Activated CD4-positive, alpha-beta T cell treated with anti-CD3 and anti-CD28 coated beads, Interleukin-2, amount 10 ng/mL, durations not matched to agents 24 days and 14 days (primary cell): Measurements from ENCODE around the gene COL19A1. TPM values are rescaled to one million over a fixed set of nuclear protein-coding genes. Genes with fewer than 3 reads are reported as not detected.
A peak's percentile ranks its signal among the peaks of the same experiment; 100 is the strongest.
"Not testable (repeated sequence)": the region's sequence is repeated elsewhere in the genome, so short reads cannot be mapped to it uniquely, and the experiment has no call there.

ENCODE experiments used
- DNase-seq: peaks from one replicate; pipeline ENCODE4 v3.0.0; 2022
- H3K27ac Mint-ChIP-seq: one replicate; pipeline ENCODE4 v1.8.0; 2022; ENCODE audit warnings: mild to moderate bottlenecking, mixed read lengths
- H3K27me3 Mint-ChIP-seq: one replicate; pipeline ENCODE4 v1.8.0; 2022; ENCODE audit warnings: mixed read lengths
- H3K36me3 Mint-ChIP-seq: one replicate; pipeline ENCODE4 v1.8.0; 2022; ENCODE audit warnings: low read depth, mild to moderate bottlenecking, mixed read lengths
- H3K4me1 Mint-ChIP-seq: one replicate; pipeline ENCODE4 v1.8.0; 2021; ENCODE audit warnings: mixed read lengths
- H3K4me3 Mint-ChIP-seq: one replicate; pipeline ENCODE4 v1.8.0; 2022; ENCODE audit warnings: mild to moderate bottlenecking, moderate library complexity, mixed read lengths
- H3K9me3 Mint-ChIP-seq: one replicate; pipeline ENCODE4 v1.8.0; 2021; ENCODE audit warnings: mixed read lengths
- intact Hi-C: fragments of 100-400 bp; cut with micrococcal nuclease; formaldehyde crosslinking; loops from one replicate; pipeline ENCODE4 v1.15.1; 2023
- total RNA-seq: library from RNA; stranded (reverse); gene quantifications from 2 replicates; pipeline ENCODE4 v1.2.3, GENCODE V29; 2022

Gene COL19A1
- total RNA-seq, result not detected in 2 replicates

DNA sequence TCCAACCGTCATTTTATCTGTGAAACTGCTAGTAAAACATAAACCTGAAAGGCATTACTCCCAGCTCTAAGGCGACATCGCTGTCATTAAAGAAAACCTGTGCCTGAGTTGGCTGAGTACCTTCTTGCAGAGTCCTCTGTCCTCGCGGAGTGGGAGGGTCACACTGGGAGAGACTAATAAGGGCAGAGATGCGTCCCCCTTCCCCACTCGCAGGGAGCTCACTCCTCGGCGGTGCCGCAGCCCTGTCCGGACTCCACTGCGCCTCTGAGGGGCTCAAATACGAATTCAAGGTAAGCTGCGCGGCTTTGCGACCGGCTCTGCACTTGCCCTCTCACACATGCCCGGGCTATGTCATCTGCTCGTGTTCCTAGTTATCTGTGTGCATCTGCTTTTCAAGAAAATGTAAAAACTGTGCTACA is at the start of gene COL19A1:
TSS of gene COL19A1 (plus strand) at position 206 of the 419 bp plus-strand sequence. CDS start 13,012 bp downstream, outside the sequence.
- H3K36me3 Mint-ChIP-seq, result no peaks in the 10 kb centered on the region
- no peaks in the 10 kb centered on the region for H3K9me3 Mint-ChIP-seq
- H3K4me1 Mint-ChIP-seq, result peaks cover 18% of the 10 kb centered on the region
- intact Hi-C loops, result loop anchor here (2.0 to 10.0 kb wide), 2 partner anchors 70 to 132 kb away; partner anchors contain the start of gene LMBRD1
- peak; percentile 73 for DNase-seq
- H3K4me3 Mint-ChIP-seq, result peak within 1 kb of the TSS; percentile 79
- peak within 1 kb of the TSS; percentile 48 for H3K27ac Mint-ChIP-seq
- H3K27me3 Mint-ChIP-seq, result peaks cover 72% of the 10 kb centered on the region

DNA sequence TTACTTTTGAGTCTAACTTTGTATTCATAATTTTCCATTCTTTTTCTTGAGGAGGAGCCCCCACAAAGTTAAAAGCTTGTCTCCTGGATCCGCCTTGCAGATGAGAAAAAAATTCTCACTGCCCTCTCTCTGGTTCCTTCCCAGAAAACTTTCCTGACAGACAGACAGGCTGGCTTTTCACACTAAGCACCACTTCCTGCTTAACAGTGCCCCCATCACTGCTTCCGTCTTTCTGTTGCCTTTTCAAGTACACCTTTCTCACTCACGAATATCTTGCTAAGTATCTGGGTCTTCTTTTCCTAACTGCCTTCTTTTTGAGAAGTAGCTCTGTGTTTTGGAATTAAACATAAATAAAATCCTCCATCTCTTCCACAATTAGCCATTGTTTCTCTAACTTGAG is 49.8 kb upstream of the COL19A1 start:
- intact Hi-C loops, result loop anchor here (1.0 kb wide), 1 partner anchor 19 kb away; the partner anchor contains the start of gene LMBRD1
- no peak for DNase-seq
- Mint-ChIP-seq H3K36me3 (peaks cover 3% of the 10 kb centered on the region), H3K4me3 (peak overlapping the region; percentile 49), H3K9me3 (peaks cover 3% of the 10 kb centered on the region), H3K4me1 (peaks cover 39% of the 10 kb centered on the region), H3K27ac (peak overlapping the region; percentile 81), H3K27me3 (no peaks in the 10 kb centered on the region)

DNA sequence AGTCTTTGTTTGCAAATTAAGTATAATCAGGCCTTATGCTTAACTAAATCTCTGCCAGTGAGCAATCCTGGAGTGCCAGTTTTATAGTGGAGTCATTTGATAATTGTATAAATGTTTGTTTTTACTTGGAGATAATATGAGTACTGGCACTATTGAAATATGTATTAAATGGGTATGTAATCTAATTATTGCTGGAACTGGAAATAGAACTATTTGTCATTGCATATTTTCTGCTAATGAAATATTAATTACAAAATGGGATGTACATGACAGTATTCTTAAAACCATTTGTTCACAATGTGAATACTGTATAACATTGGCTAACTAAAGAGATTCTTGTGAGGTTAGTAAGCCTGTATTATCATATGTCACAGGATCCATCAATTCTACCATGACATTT is 49.0 kb upstream of the COL19A1 start:
- no peaks in the 10 kb centered on the region for H3K36me3 Mint-ChIP-seq
- no peak overlapping the region for H3K27ac Mint-ChIP-seq
- H3K4me1 Mint-ChIP-seq, result peaks cover 34% of the 10 kb centered on the region
- no peak overlapping the region for H3K4me3 Mint-ChIP-seq
- H3K27me3 Mint-ChIP-seq, result no peaks in the 10 kb centered on the region
- intact Hi-C loops, result no loop called here
- no peaks in the 10 kb centered on the region for H3K9me3 Mint-ChIP-seq
- DNase-seq, result no peak

DNA sequence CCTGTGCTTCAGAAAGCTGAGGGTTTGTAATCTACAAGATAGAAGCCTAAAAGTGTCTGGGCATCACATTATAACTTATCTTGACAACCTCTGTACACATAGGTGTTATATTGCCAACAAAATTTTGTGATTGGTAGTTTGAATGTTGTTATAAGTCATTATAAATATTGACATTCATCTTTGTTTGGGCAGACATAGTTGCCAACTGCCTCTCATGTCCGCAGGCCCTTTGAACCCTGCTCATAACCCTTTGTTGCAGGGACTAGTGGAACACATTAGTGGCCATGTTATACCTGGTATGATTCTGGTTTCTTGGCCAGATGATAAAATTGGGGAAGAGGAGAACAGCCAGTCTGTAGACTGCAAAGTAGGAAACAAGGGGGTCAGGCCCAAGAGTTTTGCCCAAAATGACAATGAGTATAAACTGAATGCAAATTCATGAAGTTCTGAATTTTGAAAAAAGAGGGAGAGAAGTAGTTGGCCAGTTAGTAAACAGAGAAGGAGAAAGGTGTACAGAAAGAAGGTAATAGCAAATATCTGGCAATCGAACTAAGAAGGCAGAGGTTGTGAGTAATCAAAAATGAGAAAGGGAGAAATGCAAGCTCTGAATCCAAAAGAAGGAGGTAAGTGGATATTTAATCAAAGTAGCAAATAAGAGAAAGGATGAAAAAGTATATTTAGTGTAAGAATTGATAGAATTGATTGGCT is 48.0 kb upstream of the COL19A1 start:
- intact Hi-C loops, result no loop called here

DNA sequence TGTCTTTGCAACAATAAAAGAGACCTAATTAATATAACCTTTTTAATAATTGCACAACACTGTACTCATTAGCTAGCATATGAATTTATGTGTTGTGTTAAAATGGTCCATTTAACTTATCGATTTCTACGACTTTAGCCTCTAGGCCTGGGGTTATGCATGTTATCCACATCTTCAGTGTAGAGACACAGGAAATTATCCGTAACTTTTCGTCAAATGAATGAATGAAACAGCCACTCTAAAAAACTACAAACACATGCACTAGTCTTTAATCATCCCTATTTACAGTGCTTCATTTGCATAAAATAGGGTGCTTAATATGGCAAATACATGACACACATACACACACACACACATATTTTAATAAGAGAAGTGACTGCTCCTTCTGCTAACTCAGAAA is 47.2 kb upstream of the COL19A1 start:
- H3K27ac Mint-ChIP-seq, result no peak overlapping the region
- H3K4me1 Mint-ChIP-seq, result peaks cover 19% of the 10 kb centered on the region
- H3K36me3 Mint-ChIP-seq, result no peaks in the 10 kb centered on the region
- H3K4me3 Mint-ChIP-seq, result no peak overlapping the region
- H3K9me3 Mint-ChIP-seq, result no peaks in the 10 kb centered on the region
- H3K27me3 Mint-ChIP-seq, result no peaks in the 10 kb centered on the region
- DNase-seq, result no peak
- intact Hi-C loops, result no loop called here

More for the DNA sequence above, 48.0 kb upstream of the COL19A1 start:
- Mint-ChIP-seq H3K4me3 (no peak overlapping the region), H3K4me1 (peaks cover 25% of the 10 kb centered on the region), H3K27ac (no peak overlapping the region), H3K9me3 (no peaks in the 10 kb centered on the region), H3K36me3 (no peaks in the 10 kb centered on the region), H3K27me3 (no peaks in the 10 kb centered on the region)
- DNase-seq, result no peak

DNA sequence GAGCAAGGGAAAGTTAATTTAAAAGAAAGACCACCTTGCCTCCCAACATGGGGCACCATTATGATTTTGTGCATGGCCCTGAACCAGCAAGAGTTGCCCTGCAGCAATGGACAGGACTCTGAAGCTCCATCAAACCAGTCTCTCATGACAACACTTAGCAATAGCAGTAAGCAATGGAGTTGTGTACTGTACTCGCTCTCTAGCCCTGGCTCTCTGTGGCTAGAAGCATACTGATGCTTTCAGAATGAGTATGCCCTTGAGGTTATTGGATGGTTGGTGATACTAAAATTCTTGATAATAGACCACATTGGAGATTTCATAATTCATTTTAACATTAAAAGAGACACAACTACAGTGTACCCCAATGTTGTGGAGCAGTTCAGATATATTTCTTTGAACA is 46.3 kb upstream of the COL19A1 start:
- Mint-ChIP-seq H3K9me3 (no peaks in the 10 kb centered on the region), H3K27me3 (no peaks in the 10 kb centered on the region), H3K4me3 (no peak overlapping the region), H3K27ac (no peak overlapping the region), H3K4me1 (peaks cover 17% of the 10 kb centered on the region), H3K36me3 (no peaks in the 10 kb centered on the region)
- no peak for DNase-seq
- intact Hi-C loops, result no loop called here

DNA sequence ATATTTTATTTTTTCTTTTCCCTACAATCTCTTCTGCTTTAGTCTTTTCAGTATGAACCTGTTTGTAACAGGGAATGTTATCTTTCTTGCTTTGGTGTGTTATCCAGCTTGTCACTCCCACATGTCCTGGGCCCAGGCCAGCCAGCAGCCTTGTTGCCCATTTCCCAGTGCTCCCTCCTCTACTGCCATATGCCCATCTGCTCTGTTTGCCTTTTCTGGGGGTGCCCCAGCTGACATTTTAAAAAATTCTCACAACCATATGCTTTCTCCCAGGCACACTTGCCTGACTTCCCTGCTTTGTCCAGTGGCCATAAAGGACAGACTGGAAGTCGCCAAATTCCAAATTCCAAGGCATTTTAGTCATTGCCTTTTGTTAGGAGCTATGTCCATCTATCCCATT is 45.9 kb upstream of the COL19A1 start:
- Mint-ChIP-seq H3K27me3 (no peaks in the 10 kb centered on the region), H3K4me3 (no peak overlapping the region), H3K9me3 (no peaks in the 10 kb centered on the region), H3K4me1 (peaks cover 12% of the 10 kb centered on the region), H3K27ac (no peak overlapping the region), H3K36me3 (no peaks in the 10 kb centered on the region)
- intact Hi-C loops, result no loop called here
- no peak for DNase-seq

DNA sequence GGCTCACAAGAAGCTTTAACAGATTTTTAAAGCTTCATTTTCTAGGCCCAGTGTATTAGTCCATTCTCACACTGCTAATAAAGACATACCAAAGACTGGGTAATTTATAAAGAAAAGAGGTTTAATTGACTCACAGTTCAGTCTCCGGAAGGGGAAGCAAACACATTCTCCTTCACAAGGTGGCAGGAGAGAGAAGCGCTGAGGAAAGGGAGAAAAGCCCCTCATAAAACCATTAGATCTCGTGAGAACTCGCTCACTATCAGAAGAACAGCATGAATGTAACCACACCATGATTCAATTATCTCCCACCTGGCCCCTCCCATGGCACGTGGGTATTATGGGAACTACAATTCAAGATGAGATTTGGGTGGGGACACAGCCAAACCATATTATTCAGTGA is 42.0 kb upstream of the COL19A1 start:
- intact Hi-C loops, H3K4me1 Mint-ChIP-seq, H3K4me3 Mint-ChIP-seq, H3K9me3 Mint-ChIP-seq, H3K36me3 Mint-ChIP-seq, DNase-seq, H3K27ac Mint-ChIP-seq: not testable (repeated sequence)
- H3K27me3 Mint-ChIP-seq, result peaks cover 10% of the 10 kb centered on the region

DNA sequence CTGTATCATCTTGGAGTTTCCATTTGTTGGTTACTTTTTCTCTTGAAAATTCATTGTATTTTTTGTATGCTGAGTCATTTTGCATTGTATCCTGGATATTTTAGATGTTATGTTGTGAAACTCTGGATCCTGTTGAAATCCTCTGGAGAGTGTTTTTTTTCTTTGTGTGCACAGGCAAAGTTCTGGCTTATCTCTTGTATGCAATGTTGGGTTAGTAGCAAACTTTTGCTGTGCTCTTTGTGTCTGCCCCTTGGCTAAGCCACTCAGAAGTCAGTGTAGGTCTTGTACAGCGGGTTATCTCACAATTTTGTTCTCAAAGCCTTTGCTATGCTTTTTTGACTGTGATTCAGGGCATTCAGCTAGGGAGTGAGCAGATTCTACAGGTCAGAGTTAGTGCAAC is 40.5 kb upstream of the COL19A1 start:
- DNase-seq, result no peak
- Mint-ChIP-seq H3K27ac (no peak overlapping the region), H3K27me3 (peaks cover 10% of the 10 kb centered on the region), H3K4me1 (no peaks in the 10 kb centered on the region), H3K4me3 (no peak overlapping the region), H3K36me3 (no peaks in the 10 kb centered on the region), H3K9me3 (no peaks in the 10 kb centered on the region)
- intact Hi-C loops, result no loop called here

DNA sequence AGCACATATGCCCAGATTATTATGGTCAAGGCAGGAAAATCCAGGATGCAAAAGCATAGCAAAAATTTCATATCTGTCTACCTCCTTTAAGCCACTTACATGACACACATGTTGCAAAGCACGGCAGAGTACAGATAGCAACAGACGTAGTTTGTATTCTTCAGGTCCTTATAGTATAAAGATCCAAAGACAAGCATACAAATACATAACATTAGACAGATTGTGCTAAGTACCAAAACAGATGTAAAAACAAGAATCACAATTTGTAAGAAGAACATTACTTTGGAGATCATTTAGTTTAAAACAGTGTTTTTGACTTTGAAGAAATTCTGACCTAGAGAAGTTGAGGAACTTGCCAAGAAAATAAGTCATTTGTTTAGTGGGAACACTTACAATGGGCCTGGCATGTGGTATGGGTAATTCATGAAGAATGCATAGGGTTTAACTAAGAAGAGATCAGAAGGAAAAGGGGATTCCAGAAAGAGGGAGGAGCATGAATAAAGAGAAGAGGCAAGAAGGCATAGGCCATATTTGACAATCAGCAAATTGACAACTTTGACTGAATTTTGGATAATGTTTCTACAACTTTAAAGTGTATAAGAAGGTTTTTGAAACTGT is 39.0 kb upstream of the COL19A1 start:
- intact Hi-C loops, result no loop called here
- H3K9me3 Mint-ChIP-seq, result no peaks in the 10 kb centered on the region
- H3K4me1 Mint-ChIP-seq, result no peaks in the 10 kb centered on the region
- no peak for DNase-seq
- no peak overlapping the region for H3K4me3 Mint-ChIP-seq
- H3K36me3 Mint-ChIP-seq, result no peaks in the 10 kb centered on the region
- peaks cover 13% of the 10 kb centered on the region for H3K27me3 Mint-ChIP-seq
- no peak overlapping the region for H3K27ac Mint-ChIP-seq

DNA sequence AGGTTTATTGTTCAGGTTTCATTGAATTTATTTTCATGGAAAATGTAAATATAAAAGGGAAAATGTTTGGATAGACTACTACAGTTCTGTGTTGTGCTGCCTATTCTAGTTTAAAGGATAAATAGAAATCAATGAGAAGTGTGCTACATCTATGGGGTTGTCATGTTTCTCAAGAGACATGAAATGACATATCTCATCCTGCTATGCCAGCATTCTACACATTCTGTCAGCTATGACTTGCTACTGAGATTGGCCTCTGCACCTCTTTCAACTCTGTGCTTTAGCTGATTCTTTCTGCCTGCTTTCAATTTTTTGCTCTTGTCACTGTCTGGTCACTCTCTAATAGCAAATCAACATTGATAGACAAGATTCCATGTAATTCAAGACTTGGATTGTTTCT is 33.8 kb upstream of the COL19A1 start:
- peaks cover 2% of the 10 kb centered on the region for H3K4me1 Mint-ChIP-seq
- DNase-seq, result no peak
- intact Hi-C loops, result loop anchor here (10.0 kb wide), 1 partner anchor 272 kb away; no protein-coding TSS in a partner anchor
- no peaks in the 10 kb centered on the region for H3K36me3 Mint-ChIP-seq
- no peak overlapping the region for H3K4me3 Mint-ChIP-seq
- H3K27ac Mint-ChIP-seq, result no peak overlapping the region
- no peaks in the 10 kb centered on the region for H3K9me3 Mint-ChIP-seq
- H3K27me3 Mint-ChIP-seq, result peaks cover 22% of the 10 kb centered on the region

DNA sequence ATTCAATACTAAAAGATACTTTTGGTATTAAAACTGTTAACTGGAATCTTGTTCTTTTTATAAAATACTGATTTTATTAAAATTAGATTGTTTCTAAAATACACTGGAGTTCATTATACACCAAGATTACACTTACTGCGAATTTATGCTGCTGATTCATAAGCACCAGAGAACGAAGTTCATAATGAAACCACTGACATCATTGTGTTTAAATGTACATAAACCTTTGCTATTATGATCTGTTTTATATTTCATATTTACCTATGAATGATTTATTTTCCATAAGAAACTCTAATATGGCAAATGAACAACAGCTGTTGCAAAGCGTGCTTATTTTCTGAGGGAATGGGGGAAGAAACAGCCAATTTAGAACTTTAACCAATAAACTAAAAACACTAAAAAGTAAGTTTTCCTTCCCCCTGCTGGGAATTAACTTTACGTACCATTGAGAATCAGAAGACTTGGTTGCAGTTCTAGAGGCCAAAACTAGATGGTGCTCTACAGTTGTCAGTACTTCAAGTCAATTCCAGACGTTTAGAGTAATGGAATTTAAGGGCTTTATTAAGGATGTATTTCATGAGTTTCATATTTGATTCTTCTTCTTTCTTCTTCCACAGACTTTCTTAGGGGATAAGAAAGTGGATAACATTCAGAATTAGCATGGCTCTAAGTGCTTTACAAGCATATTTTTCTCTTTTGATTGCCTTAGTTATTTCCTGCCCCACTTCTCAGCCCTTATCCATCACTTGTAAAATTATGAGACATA is 30.8 kb upstream of the COL19A1 start:
- H3K36me3 Mint-ChIP-seq, result no peaks in the 10 kb centered on the region
- H3K4me3 Mint-ChIP-seq, result no peak overlapping the region
- peaks cover 35% of the 10 kb centered on the region for H3K27me3 Mint-ChIP-seq
- peak; percentile 71 for DNase-seq
- H3K9me3 Mint-ChIP-seq, result no peaks in the 10 kb centered on the region
- peaks cover 2% of the 10 kb centered on the region for H3K4me1 Mint-ChIP-seq
- intact Hi-C loops, result loop anchor here (2.0 to 10.0 kb wide), 3 partner anchors 39 to 332 kb away; partner anchors contain the start of gene LMBRD1
- no peak overlapping the region for H3K27ac Mint-ChIP-seq

DNA sequence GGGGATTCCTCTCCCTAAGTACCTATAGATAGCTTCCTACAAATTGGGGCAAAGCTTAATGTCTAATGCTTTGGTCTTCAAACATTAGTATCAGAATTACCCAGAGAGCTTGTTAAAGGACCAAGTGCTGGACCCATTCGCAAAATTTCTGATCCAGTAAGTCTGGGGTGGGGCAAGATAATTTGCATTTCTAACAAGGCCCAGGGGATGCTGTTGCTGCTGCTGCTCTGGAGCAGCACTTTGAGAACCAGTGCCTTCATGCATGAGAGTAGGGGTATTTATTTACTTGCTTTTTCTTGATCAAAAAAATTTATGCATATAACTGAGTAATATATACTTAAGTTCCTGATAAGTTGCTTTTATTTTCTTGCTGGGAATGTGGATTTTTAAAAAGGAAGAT is 24.5 kb upstream of the COL19A1 start:
- Mint-ChIP-seq H3K4me1 (no peaks in the 10 kb centered on the region), H3K4me3 (no peak overlapping the region), H3K27me3 (peaks cover 41% of the 10 kb centered on the region), H3K36me3 (no peaks in the 10 kb centered on the region), H3K27ac (no peak overlapping the region), H3K9me3 (no peaks in the 10 kb centered on the region)
- DNase-seq, result no peak
- intact Hi-C loops, result no loop called here

DNA sequence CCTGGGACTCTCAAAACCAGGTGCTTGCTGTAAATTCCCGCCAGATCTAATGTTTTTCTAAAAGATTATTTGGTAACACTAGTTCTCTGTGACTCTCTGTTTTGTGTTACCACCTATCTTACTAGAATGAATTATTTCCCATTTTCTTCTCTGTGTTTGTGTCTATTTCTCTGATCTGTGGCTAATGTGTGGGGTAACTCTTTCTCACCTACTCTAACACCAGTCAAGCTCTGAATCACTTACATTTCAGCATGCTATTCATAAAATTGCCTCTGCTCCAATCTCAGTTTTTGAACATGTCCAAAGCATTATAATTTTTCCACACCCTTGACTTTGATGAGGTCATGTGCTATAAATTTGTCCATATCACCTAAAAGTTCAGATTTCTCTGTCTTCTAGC is 23.2 kb upstream of the COL19A1 start:
- Mint-ChIP-seq H3K36me3 (no peaks in the 10 kb centered on the region), H3K27me3 (peaks cover 35% of the 10 kb centered on the region), H3K4me3 (no peak overlapping the region), H3K9me3 (no peaks in the 10 kb centered on the region), H3K4me1 (no peaks in the 10 kb centered on the region), H3K27ac (no peak overlapping the region)
- intact Hi-C loops, result no loop called here
- no peak for DNase-seq
